Endothelial cell (in vitro differentiated cells): Measurements from ENCODE around the gene TMEM254. TPM values are rescaled to one million over a fixed set of nuclear protein-coding genes. Genes with fewer than 3 reads are reported as not detected.

Source experiments
- DNase-seq: peaks from one replicate; pipeline ENCODE4 v3.0.0; 2021; ENCODE audit warnings: low spot score
- H3K27ac Mint-ChIP-seq: one replicate; pipeline ENCODE4 v1.8.0; 2021; ENCODE audit warnings: mixed read lengths, inconsistent platforms; ENCODE audit not compliant: unreplicated experiment
- H3K27me3 Mint-ChIP-seq: one replicate; pipeline ENCODE4 v1.8.0; 2021; ENCODE audit warnings: mild to moderate bottlenecking, moderate library complexity, mixed read lengths, inconsistent platforms; ENCODE audit not compliant: unreplicated experiment
- H3K36me3 Mint-ChIP-seq: one replicate; pipeline ENCODE4 v1.8.0; 2021; ENCODE audit warnings: mild to moderate bottlenecking, low read depth, mixed read lengths, inconsistent platforms; ENCODE audit not compliant: unreplicated experiment
- H3K4me1 Mint-ChIP-seq: one replicate; pipeline ENCODE4 v1.8.0; 2021; ENCODE audit warnings: mild to moderate bottlenecking, mixed read lengths, inconsistent platforms; ENCODE audit not compliant: unreplicated experiment
- H3K4me3 Mint-ChIP-seq: one replicate; pipeline ENCODE4 v1.8.0; 2021; ENCODE audit warnings: mild to moderate bottlenecking, mixed read lengths, inconsistent platforms; ENCODE audit not compliant: unreplicated experiment
- H3K9me3 Mint-ChIP-seq: one replicate; pipeline ENCODE4 v1.8.0; 2021; ENCODE audit warnings: mixed read lengths, inconsistent platforms; ENCODE audit not compliant: unreplicated experiment
- total RNA-seq: library from RNA; stranded (reverse); fragmentation: NEBNext Ultra II Directional; extraction: Animal tissue kit (Norgen Biotek cat#: 25700); gene quantifications from one replicate; pipeline ENCODE4 v1.2.1, GENCODE V29; 2021; ENCODE audit not compliant: unreplicated experiment
- TF ChIP-seq, protein P1 (sequence below): fragments of 200-600 bp; sonication (generic); IDR thresholded peaks from one replicate; pipeline ENCODE4 v1.5.0; 2021; ENCODE audit warnings: antibody characterized with exemption; ENCODE audit not compliant: unreplicated experiment

The TMEM254 gene
- total RNA-seq, 1 donor from 2014 or later: 16.6 TPM

DNA sequence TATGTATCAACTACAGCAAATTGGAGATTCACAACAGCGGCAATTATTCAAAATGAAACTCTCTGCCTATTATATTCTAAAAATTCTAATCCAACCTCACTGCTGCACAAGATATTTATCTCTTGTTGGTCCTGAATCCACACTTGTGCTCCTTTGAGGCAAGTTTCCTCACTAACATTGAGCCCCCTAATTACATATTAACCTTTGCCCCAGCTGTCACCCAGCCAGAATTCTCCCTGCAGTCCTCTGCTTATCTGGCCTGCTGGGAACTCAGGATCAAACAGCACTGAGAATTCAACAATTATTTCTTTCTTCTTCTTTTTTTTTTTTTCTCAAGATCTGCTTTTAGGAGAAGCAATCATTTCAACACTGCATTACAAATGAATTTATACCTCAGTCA, 32.5 kb downstream of the TMEM254 start:
- Mint-ChIP-seq H3K4me1 (no peaks in the 10 kb centered on the region), H3K27ac (no peak overlapping the region), H3K27me3 (peaks cover 3% of the 10 kb centered on the region), H3K36me3 (peaks cover 5% of the 10 kb centered on the region), H3K4me3 (no peak overlapping the region), H3K9me3 (peaks cover 13% of the 10 kb centered on the region)
- TF ChIP-seq, protein P1, sequence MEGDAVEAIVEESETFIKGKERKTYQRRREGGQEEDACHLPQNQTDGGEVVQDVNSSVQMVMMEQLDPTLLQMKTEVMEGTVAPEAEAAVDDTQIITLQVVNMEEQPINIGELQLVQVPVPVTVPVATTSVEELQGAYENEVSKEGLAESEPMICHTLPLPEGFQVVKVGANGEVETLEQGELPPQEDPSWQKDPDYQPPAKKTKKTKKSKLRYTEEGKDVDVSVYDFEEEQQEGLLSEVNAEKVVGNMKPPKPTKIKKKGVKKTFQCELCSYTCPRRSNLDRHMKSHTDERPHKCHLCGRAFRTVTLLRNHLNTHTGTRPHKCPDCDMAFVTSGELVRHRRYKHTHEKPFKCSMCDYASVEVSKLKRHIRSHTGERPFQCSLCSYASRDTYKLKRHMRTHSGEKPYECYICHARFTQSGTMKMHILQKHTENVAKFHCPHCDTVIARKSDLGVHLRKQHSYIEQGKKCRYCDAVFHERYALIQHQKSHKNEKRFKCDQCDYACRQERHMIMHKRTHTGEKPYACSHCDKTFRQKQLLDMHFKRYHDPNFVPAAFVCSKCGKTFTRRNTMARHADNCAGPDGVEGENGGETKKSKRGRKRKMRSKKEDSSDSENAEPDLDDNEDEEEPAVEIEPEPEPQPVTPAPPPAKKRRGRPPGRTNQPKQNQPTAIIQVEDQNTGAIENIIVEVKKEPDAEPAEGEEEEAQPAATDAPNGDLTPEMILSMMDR: no peak
- no peak for DNase-seq

DNA sequence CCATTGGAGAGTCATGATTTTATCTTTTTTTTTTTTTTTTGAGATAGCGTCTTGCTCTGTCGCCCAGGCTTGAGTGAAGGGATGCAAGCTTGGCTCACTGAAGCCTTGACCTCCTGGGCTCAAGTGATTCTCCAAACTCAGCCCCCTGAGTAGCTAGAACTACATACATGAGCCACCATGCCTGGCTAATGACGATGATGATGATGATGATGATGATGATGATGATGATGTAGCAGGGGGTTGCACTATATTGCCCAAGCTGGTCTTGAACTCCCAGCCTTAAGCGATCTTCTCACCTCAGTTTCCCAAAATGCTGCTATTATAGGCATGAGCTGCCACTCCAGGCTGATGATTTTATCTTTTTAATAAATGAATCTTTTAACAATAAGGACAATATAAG, 40.2 kb downstream of the TMEM254 start:
- no peak for DNase-seq
- TF ChIP-seq, protein P1: no peak
- H3K36me3 Mint-ChIP-seq: no peaks in the 10 kb centered on the region
- peaks cover 2% of the 10 kb centered on the region for H3K27me3 Mint-ChIP-seq
- H3K4me3 Mint-ChIP-seq: no peak overlapping the region
- no peak overlapping the region for H3K27ac Mint-ChIP-seq
- H3K4me1 Mint-ChIP-seq: no peaks in the 10 kb centered on the region
- H3K9me3 Mint-ChIP-seq: no peaks in the 10 kb centered on the region

DNA sequence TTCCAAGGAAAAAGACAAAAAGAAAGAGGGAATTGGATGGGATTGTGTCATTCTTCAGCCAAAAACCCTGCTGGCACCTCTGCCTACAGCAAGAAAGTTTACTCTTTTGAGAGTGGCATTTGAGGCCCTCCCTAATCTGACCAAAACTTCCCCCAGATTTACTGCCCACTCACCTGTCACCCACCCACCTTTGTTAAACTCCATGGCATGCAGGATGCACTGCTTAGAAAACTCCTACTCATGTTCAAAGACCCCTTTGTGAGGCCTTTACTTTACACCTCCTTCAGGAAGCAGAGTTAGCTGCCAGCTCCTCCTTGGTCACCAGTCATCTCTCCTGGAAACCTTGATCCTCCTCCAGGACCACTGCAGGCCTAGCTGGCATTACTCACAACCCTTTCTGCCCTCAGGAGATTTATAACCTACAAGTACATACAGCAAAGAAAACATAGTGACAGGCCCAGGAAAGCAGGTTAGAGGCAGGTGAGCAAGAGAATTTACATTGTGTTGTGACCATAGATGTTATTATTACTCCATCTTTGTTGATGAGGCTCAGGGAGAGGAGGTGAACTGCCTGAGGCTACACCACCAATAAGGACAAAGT, 43.7 kb downstream of the TMEM254 start:
- no peak for DNase-seq
- H3K27ac Mint-ChIP-seq: no peak overlapping the region
- no peaks in the 10 kb centered on the region for H3K9me3 Mint-ChIP-seq
- no peaks in the 10 kb centered on the region for H3K4me1 Mint-ChIP-seq
- TF ChIP-seq, protein P1: no peak
- H3K4me3 Mint-ChIP-seq: no peak overlapping the region
- H3K36me3 Mint-ChIP-seq: no peaks in the 10 kb centered on the region
- H3K27me3 Mint-ChIP-seq: peaks cover 2% of the 10 kb centered on the region

DNA sequence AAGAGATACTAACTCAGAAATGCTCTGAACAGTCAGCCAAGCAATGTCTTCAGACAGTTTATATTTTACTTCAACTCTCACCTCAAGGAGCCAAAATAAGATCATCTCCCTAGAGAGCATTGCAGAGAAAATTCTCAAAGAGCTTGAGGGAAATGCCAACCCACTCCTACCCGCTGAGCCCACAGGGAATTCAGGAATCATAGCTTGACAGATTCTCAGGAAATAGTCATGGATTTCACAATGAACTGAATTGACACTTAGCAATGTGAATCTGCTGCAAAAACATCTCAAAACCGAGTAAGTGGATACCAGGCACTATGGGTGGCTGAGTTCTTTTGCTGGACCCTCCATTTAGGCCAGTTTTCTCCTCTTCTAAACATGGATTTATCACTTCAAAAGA, 44.3 kb downstream of the TMEM254 start:
- H3K4me1 Mint-ChIP-seq: no peaks in the 10 kb centered on the region
- H3K4me3 Mint-ChIP-seq: no peak overlapping the region
- TF ChIP-seq, protein P1: no peak
- H3K27me3 Mint-ChIP-seq: peaks cover 2% of the 10 kb centered on the region
- H3K27ac Mint-ChIP-seq: no peak overlapping the region
- no peaks in the 10 kb centered on the region for H3K9me3 Mint-ChIP-seq
- no peak for DNase-seq
- no peaks in the 10 kb centered on the region for H3K36me3 Mint-ChIP-seq

DNA sequence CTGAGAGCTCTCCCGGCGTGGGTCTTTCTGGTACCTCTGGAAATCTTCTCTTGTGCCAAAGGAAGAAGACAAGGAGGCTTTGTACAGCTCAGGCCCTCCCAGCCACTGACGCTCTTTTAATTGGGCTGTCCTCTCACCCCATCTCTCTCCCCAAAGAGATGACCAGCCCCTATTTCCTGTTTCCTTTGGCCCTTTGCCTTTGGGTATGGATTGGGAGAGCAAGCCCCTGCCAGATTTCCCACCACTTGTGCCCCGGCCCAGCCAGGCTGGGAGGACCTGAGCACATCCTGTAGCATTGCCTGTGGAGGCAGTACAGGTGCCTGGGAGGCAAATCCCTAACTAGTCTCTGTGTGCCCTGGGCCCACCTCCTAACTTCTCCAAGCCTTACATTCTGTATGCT, 48.4 kb downstream of the TMEM254 start:
- no peak for DNase-seq
- H3K4me3 Mint-ChIP-seq: no peak overlapping the region
- no peaks in the 10 kb centered on the region for H3K36me3 Mint-ChIP-seq
- no peaks in the 10 kb centered on the region for H3K4me1 Mint-ChIP-seq
- TF ChIP-seq, protein P1: no peak
- H3K9me3 Mint-ChIP-seq: no peaks in the 10 kb centered on the region
- H3K27ac Mint-ChIP-seq: no peak overlapping the region
- H3K27me3 Mint-ChIP-seq: peaks cover 2% of the 10 kb centered on the region
